A673 (cell line): Measurements from ENCODE around the gene RAB33B.
"Not testable (repeated sequence)": the region's sequence is repeated elsewhere in the genome, so short reads cannot be mapped to it uniquely, and the experiment has no call there.

Experiments used
- EZH2 ChIP-seq: fragments of 200-600 bp; sonication (generic); IDR thresholded peaks from 2 replicates; pipeline ENCODE4 v1.6.1; 2017; ENCODE audit warnings: borderline replicate concordance, low read depth, mild to moderate bottlenecking, mixed read lengths, antibody characterized with exemption, low read length; ENCODE audit not compliant: poor library complexity, severe bottlenecking
- TF ChIP-seq, protein P1 (sequence below): fragments of 300-800, 200-600 bp; sonication (generic); conservative IDR thresholded peaks from 2 replicates; pipeline ENCODE4 v1.5.1; 2017; ENCODE audit warnings: low read depth, mild to moderate bottlenecking, antibody characterized with exemption, low read length, moderate library complexity, mixed read lengths

DNA sequence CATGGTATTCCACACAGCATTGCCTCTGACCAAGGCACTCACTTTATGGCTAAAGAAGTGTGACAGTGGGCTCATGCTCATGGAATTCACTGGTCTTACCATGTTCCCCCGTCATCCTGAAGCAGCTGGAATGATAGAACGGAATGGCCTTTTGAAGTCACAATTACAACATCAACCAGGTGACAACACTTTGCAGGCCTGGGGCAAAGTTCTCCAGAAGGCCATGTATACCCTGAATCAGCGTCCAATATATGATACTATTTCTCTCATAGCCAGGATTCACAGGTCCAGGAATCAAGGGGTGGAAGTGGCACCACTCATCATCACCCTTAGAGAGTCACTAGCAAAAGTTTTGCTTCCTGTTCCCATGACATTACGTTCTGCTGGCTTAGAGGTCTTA lies 6.8 kb upstream of the RAB33B start:
- TF ChIP-seq, protein P1, sequence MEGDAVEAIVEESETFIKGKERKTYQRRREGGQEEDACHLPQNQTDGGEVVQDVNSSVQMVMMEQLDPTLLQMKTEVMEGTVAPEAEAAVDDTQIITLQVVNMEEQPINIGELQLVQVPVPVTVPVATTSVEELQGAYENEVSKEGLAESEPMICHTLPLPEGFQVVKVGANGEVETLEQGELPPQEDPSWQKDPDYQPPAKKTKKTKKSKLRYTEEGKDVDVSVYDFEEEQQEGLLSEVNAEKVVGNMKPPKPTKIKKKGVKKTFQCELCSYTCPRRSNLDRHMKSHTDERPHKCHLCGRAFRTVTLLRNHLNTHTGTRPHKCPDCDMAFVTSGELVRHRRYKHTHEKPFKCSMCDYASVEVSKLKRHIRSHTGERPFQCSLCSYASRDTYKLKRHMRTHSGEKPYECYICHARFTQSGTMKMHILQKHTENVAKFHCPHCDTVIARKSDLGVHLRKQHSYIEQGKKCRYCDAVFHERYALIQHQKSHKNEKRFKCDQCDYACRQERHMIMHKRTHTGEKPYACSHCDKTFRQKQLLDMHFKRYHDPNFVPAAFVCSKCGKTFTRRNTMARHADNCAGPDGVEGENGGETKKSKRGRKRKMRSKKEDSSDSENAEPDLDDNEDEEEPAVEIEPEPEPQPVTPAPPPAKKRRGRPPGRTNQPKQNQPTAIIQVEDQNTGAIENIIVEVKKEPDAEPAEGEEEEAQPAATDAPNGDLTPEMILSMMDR = not testable (repeated sequence)
- not testable (repeated sequence) for TF ChIP-seq EZH2
